ENCODE results near the gene TSPAN9.

TSPAN9 gene

GRCh38 chr12:3267690-3268089 lies 190.5 kb downstream of the TSPAN9 start:
- TF ChIP-seq CTCF (IDR thresholded peaks at IDR 0.05; ENCODE audit: insufficient read depth, low read length, poor library complexity, severe bottlenecking) (no peak), EZH2phosphoT487 (conservative IDR thresholded peaks at IDR 0.05; ENCODE audit: low read length) (no peak)
- no peaks in the 10 kb centered on the region for H3K27me3 ChIP-seq (ENCODE audit: low read length)
- H3K9me3 ChIP-seq (ENCODE audit: insufficient read depth, low read length), result no peaks in the 10 kb centered on the region
- H3K4me3 ChIP-seq (ENCODE audit: insufficient read depth, low read length, poor library complexity, severe bottlenecking), result no peak overlapping the region
- no peaks in the 10 kb centered on the region for H4K20me1 ChIP-seq (ENCODE audit: low read depth, low read length)
- no peak overlapping the region for H3K4me2 ChIP-seq (ENCODE audit: low read depth, low read length, poor library complexity, severe bottlenecking)
- no peak overlapping the region for H2AFZ ChIP-seq (ENCODE audit: low read depth, low read length, severe bottlenecking)
- H3K9me2 ChIP-seq (replicated peaks; ENCODE audit: insufficient read depth, low read length), result no peaks in the 10 kb centered on the region
- H3K36me3 ChIP-seq (ENCODE audit: low read length), result no peaks in the 10 kb centered on the region
- no peaks in the 10 kb centered on the region for H3F3A ChIP-seq (ENCODE audit: insufficient read depth)
- H3K79me2 ChIP-seq (ENCODE audit: insufficient read depth, low read length), result no peaks in the 10 kb centered on the region
- no peak overlapping the region for H3K9ac ChIP-seq (ENCODE audit: low read length)
- H3K27ac ChIP-seq (ENCODE audit: low read depth, low read length), result no peak overlapping the region

- Histone ChIP-seq H3K4me2 (ENCODE audit: low read depth, low read length, poor library complexity, severe bottlenecking) (no peak overlapping the region), H3K27me3 (ENCODE audit: low read length) (no peaks in the 10 kb centered on the region), H3K9me3 (ENCODE audit: insufficient read depth, low read length) (no peaks in the 10 kb centered on the region), H4K20me1 (ENCODE audit: low read depth, low read length) (no peaks in the 10 kb centered on the region), H3K9me2 (replicated peaks; ENCODE audit: insufficient read depth, low read length) (no peaks in the 10 kb centered on the region), H3K27ac (ENCODE audit: low read depth, low read length) (no peak overlapping the region), H3K79me2 (ENCODE audit: insufficient read depth, low read length) (no peaks in the 10 kb centered on the region), H3K9ac (ENCODE audit: low read length) (no peak overlapping the region), H3K36me3 (ENCODE audit: low read length) (no peaks in the 10 kb centered on the region), H2AFZ (ENCODE audit: low read depth, low read length, severe bottlenecking) (no peak overlapping the region), H3F3A (ENCODE audit: insufficient read depth) (no peaks in the 10 kb centered on the region), H3K4me3 (ENCODE audit: insufficient read depth, low read length, poor library complexity, severe bottlenecking) (no peak overlapping the region)
- TF ChIP-seq EZH2phosphoT487 (conservative IDR thresholded peaks at IDR 0.05; ENCODE audit: low read length) (no peak), CTCF (IDR thresholded peaks at IDR 0.05; ENCODE audit: insufficient read depth, low read length, poor library complexity, severe bottlenecking) (no peak)
Observed at GRCh38 chr12:3269594-3269993, 192.4 kb downstream of the TSPAN9 start.

- no peak overlapping the region for H3K4me3 ChIP-seq (ENCODE audit: insufficient read depth, low read length, poor library complexity, severe bottlenecking)
- TF ChIP-seq EZH2phosphoT487 (conservative IDR thresholded peaks at IDR 0.05; ENCODE audit: low read length) (no peak), CTCF (IDR thresholded peaks at IDR 0.05; ENCODE audit: insufficient read depth, low read length, poor library complexity, severe bottlenecking) (no peak)
- no peaks in the 10 kb centered on the region for H3K9me2 ChIP-seq (replicated peaks; ENCODE audit: insufficient read depth, low read length)
- no peak overlapping the region for H3K4me2 ChIP-seq (ENCODE audit: low read depth, low read length, poor library complexity, severe bottlenecking)
- no peaks in the 10 kb centered on the region for H3K79me2 ChIP-seq (ENCODE audit: insufficient read depth, low read length)
- H3K9ac ChIP-seq (ENCODE audit: low read length), result no peak overlapping the region
- no peaks in the 10 kb centered on the region for H3K27me3 ChIP-seq (ENCODE audit: low read length)
- H3F3A ChIP-seq (ENCODE audit: insufficient read depth), result no peaks in the 10 kb centered on the region
- no peaks in the 10 kb centered on the region for H3K9me3 ChIP-seq (ENCODE audit: insufficient read depth, low read length)
- H2AFZ ChIP-seq (ENCODE audit: low read depth, low read length, severe bottlenecking), result no peak overlapping the region
- H3K27ac ChIP-seq (ENCODE audit: low read depth, low read length), result no peak overlapping the region
- H3K36me3 ChIP-seq (ENCODE audit: low read length), result no peaks in the 10 kb centered on the region
- H4K20me1 ChIP-seq (ENCODE audit: low read depth, low read length), result no peaks in the 10 kb centered on the region
Observed at GRCh38 chr12:3271146-3271545, 194.0 kb downstream of the TSPAN9 start.

Measured in SU-DHL-6 (cell line).